ENCODE results near the gene DCBLD2.
"Not testable (repeated sequence)": the region's sequence is repeated elsewhere in the genome, so short reads cannot be mapped to it uniquely, and the experiment has no call there.

The DCBLD2 gene

DNA sequence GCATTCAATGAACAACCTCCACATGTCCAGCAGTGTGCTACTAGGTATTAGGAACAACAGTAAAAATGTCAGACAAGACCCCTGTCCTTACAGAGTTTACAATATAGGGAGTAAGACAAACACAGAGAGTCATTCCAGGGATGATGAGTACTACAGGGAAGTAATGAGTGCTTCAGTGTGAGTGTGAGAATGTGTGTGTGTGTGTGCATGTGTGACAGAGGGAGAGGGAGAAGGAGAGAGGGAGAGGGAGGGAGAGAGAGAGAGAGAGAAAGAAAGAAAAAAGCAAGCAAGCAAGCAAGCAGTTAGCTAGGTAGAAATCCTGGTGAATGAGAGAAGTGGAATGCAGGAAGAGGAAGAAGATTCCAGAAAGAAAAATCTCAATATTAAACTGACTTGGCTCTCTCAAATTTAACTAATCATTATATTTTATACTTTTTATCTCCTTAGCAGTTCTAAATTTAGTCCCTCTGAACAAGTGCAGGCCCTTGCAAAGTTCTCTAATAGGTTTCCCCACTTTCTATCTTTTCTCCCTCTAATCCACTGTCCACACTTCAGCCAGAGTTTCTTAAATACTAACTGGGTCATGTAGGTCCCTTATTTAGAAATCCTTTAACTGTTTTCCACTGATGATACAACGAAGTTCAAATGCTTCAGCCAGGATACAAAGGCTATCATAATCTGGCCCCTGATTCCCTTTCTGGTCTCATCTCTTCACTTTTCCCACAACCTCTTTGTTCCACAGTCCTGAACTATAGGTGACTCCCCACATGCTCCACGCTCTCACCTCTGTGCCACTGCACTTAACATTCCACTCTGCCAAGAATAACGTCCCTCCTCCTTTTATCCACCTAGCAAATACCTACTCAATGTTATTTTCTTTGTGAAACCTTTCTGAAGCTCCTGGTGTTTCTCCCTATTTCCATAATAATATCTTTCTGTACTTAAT lies 10.3 kb downstream of the DCBLD2 start:
- DNase-seq (ENCODE audit: low read depth): no peak

DNA sequence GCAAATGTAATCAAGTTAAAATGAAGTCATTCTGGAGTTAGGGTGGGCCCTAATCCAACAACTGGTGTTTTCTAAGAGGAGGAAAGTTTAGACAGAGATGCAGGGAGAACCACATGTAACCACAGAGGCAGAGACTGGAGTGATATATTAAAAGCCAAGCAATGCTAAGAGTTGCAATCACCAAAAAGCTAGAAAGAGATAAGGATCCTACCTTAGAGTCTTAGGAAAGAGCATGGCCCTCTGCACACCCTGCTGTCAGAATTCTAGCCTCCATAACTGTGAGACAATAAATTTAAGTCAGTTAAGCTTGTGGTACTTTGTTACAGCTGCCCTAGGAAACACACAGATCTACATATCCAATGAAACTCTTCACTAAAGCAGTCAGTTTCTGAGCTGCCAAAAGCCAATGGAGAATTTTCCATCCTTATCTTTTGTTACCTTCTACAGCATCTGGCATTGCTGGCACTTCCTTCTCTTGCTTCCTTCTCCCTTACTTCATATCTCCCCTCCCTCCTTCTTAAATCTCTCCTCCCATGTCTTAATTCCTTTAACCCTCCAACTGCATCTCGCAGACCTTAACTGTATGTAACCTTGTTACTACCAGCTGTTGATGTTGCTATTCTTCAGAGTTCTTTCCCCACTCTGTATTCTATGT lies 11.2 kb downstream of the DCBLD2 start:
- DNase-seq (ENCODE audit: low read depth): no peak

GRCh38 chr3:98887684-98888083 lies 13.8 kb downstream of the DCBLD2 start:
- DNase-seq (ENCODE audit: low read depth): no peak

- no peak for DNase-seq (ENCODE audit: low read depth)
Measured at GRCh38 chr3:98886525-98886924, 15.0 kb downstream of the DCBLD2 start.

DNA sequence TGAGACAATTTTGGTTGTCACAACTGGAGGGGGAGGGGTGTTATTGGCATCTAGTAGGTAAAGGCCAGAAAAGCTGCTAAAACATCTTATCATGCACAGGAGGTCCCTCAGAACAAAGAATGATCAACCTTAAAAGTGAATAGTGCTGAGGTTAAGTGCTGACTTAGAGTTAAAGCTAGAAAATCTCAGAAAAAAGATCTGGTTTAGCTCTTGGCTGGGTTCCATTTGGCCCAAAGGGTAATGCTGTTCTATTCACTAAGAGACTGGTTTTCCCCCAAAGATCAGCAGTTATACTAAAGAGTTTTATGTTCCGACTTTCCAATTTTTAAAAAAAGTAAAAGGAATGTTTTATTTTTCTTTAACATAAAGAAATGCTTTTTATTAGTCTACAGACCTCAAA lies 15.6 kb downstream of the DCBLD2 start:
- DNase-seq (ENCODE audit: low read depth): no peak

- DNase-seq (ENCODE audit: low read depth): no peak
Measured at GRCh38 chr3:98884675-98885371, 16.7 kb downstream of the DCBLD2 start.

DNA sequence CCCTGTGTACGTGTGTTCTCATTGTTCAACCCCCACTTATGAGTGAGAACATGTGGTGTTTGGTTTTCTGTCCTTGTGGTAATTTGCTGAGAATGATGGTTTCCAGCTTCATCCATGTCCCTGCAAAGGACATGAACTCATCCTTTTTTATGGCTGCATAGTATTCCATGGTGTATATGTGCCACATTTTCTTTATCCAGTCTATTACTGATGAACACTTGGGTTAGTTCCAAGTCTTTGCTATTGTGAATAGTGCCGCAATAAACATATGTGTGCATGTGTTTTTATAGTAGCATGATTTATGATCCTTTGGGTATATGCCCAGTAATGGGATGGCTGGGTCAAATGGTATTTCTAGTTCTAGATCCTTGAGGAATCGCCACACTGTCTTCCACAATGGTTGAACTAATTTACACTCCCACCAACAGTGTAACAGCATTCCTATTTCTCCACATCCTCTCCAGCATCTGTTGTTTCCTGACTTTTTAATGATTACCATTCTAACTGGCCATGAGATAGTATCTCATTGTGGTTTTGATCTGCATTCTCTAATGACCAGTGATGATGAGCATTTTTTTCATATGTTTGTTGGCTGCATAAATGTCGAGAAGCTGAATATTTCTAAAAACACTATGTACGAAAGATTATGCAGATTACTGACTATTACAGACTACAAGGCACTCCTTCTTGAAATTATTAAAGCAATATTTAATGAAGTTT lies 18.7 kb downstream of the DCBLD2 start:
- DNase-seq (ENCODE audit: low read depth): not testable (repeated sequence)

DNA sequence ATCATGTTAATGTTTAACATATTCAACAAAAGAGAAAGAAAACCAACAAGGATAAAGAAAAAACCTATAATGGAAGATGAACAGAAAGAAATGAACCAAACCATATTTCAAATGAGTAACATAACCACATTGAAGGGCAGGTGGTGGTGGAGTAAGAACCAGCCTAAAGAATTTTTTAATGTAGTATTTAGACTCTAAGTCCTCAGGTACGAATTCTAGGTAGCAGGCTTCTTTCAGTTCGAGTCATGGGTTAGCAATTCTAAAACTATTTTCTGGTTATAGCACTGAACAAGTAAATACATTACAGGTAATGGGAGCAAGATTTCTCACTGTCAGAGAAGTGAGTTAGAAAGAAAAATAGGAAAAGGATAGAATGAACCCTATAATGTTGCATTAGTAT lies 24.4 kb downstream of the DCBLD2 start:
- DNase-seq (ENCODE audit: low read depth): no peak

DNA sequence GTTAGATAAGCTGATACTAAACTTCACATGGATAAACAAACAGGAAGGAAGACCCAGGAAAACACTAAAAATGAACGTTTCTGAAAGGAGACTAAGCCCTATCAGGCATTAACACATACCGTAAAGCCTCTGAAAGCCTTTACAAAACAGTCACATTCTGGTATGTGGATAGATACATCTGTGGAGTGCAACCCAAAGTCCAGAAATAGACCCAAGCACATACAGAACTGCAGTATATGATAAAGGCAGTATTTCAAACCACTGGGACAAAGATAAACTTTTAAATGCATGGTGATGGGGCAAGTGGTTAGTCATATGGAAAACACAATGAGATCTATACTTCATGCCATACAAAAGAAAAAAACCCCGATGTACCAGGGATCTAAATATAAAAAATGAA lies 26.0 kb downstream of the DCBLD2 start:
- no peak for DNase-seq (ENCODE audit: low read depth)

GRCh38 chr3:98874602-98875249 lies 26.8 kb downstream of the DCBLD2 start:
- no peak for DNase-seq (ENCODE audit: low read depth)

DNA sequence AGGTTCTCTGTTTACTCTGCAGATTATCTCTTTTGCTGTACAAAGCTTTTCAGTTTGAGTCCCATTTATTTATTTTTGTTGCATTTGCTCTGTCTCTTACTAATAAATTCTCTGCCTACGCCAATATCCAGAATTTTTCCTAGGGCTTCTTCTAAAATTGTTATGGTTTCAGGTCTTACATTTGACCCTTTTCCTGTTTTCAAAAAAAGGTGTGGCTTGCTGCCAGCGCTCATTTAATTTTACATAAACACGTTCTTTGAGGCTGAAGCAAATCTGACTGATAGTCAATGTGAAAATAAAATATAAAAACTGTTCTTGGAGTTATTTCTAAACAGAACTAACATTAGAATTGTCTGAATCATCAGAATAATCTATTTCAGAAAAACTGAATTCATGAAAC lies 32.1 kb downstream of the DCBLD2 start:
- DNase-seq (ENCODE audit: low read depth): no peak

GRCh38 chr3:98857971-98858370 lies 43.5 kb downstream of the DCBLD2 start:
- not testable (repeated sequence) for DNase-seq (ENCODE audit: low read depth)

DNA sequence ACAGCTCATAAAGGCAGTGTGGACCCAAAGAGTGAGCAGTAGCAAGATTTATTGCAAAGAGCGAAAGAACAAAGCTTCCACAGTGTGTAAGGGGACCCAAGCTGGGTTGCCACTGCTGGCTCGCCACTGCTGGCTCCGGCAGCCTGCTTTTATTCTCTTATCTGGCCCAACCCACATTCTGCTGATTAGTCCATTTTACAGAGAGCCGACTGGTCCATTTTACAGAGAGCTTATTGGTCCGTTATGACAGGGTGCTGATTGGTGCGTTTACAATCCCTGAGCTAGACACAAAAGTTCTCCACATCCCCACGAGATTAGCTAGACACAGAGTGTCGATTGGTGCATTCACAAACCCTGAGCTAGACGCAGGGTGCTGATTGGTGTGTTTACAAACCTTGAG lies 44.2 kb downstream of the DCBLD2 start:
- DNase-seq (ENCODE audit: low read depth): not testable (repeated sequence)

GRCh38 chr3:98856724-98857123 lies 44.8 kb downstream of the DCBLD2 start:
- DNase-seq (ENCODE audit: low read depth): no peak

GRCh38 chr3:98855806-98856400 lies 45.6 kb downstream of the DCBLD2 start:
- DNase-seq (ENCODE audit: low read depth): peak; percentile 65

GRCh38 chr3:98848108-98848507 lies 53.4 kb downstream of the DCBLD2 start:
- DNase-seq (ENCODE audit: low read depth): no peak

DNA sequence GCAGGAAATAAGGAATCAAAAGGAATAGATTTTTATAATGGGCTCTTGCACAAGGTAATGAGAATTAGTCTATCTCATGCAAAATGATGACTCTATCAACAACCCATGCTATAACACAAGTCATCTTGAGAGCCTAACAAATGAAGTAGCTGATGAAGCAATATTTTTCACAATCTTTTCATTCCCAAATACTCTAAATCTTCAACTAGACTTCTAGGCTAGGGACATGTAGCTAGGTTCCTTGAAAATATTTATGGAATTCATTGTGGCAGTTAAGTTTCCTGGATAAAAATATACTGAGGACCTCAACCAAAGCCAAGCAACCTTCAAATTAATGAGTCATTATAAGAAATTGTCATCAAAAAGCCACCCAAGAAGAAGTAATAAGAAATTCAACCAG lies 55.4 kb downstream of the DCBLD2 start:
- no peak for DNase-seq (ENCODE audit: low read depth)

DNA sequence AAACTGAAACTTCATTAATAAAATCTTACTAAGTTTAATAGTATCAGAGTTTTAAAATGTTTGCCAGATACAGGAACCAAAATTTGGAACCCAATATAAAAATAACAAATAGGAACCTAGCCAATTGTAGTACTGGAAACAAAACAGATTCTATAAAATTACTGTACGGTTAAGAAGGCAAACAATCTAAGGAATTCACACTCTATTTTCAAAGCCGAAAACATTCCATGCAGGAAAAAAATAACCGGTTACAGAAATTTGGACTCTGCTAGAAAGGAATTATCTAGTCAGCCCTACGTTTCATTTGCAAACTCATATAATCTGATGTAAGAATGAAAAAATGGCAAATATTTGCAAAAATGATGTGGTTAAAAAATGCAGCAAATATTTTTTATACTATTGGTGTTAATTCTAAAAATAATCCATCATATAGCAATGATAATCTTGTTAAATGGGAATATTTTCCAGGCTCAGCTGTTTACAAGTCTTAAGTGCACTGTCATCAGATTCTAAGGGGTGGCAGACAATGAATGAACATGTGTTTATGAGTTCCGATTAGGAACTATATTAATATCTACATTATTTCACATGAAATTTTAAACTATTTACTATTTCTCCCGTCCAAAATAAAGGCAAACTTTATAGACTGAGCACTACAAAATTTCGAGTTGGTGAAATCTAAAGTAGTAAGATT lies 58.1 kb downstream of the DCBLD2 start:
- no peak for DNase-seq (ENCODE audit: low read depth)

GRCh38 chr3:98839846-98840245 lies 61.6 kb downstream of the DCBLD2 start:
- no peak for DNase-seq (ENCODE audit: low read depth)

DNA sequence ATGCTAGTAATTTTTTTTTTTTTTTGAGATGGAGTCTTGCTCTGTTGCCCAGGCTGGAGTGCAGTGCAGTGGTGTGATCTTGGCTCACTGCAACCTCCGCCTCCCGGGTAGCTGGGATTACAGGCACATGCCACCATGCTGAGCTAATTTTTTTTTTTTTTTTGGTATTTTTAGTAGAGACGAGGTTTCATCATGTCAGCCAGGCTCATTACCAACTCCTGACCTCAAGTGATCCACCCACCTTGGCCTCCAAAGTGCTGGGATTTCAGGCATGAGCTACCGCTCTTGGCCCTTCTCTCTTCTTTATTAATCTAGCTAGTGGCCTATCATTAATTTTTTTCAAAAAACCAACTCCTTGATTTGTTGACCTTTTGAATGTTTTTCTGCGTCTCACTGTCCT lies 70.4 kb downstream of the DCBLD2 start:
- DNase-seq (ENCODE audit: low read depth): not testable (repeated sequence)

All from non-pigmented ciliary epithelial cell (primary cell).